ENCODE data around the gene ACTA2.

The ACTA2 gene

DNA sequence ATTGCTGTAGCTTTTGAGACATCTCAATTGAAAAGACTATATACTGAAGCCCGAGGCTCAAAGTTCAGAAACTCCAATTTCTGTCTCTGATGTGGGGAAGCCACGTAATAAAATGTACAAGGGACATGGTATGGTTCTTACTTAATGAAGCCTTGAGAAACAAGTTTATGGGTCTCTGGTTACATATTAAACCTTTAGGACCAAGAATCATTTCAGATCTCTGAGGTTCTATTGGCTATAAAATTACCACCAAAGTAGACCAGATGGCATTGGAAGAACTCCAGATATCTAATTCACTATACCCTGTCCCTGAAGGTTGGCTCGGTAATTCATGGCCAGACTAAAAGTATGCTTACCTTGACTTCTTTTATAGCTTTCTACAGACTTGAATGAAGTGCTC lies 48.9 kb downstream of the ACTA2 start (continued):
- TF ChIP-seq, protein P1, sequence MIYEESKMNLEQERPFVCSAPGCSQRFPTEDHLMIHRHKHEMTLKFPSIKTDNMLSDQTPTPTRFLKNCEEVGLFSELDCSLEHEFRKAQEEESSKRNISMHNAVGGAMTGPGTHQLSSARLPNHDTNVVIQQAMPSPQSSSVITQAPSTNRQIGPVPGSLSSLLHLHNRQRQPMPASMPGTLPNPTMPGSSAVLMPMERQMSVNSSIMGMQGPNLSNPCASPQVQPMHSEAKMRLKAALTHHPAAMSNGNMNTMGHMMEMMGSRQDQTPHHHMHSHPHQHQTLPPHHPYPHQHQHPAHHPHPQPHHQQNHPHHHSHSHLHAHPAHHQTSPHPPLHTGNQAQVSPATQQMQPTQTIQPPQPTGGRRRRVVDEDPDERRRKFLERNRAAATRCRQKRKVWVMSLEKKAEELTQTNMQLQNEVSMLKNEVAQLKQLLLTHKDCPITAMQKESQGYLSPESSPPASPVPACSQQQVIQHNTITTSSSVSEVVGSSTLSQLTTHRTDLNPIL (CRISPR knock-in tag; IDR thresholded peaks at IDR 0.05; ENCODE audit: low read depth), result no peak
- TF ChIP-seq BACH2 (CRISPR knock-in tag; IDR thresholded peaks at IDR 0.05; ENCODE audit: borderline replicate concordance) (no peak), OSR1 (CRISPR knock-in tag; IDR thresholded peaks at IDR 0.05) (no peak)

DNA sequence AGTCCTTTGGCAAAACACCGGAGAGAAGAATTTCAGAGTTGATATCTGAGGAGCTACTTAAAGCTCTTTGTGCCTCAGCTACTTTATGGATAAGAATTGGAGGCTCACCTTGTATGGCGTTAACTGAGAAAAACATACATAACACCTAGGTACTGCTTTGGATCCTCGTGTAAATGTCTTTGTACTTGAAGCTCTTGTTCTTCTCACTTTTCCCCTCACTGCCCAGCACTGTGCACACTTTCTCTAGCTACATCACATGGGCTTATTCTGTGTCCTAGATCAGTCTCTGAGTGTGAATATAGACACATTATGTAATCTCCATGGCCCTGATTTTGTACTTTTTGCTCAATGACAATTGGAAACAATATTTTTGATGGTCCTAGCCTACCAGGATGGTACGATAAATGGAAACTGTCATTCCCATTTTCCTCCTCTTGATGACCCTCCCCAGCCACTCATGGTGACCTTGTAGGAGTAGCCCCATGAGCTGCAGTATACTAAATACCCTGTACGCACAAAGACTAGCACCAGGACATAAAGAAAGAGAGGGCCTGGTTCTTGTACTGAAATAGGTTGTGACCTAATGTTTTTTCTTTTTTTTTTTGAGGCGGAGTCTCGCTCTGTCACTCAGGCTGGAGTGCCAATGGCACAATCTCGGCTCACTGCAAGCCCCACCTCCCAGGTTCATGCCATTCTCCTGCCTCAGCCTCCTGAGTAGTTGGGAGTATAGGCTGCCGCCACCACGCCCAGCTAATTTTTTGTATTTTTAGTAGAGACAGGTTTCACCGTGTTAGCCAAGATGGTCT lies 50.4 kb downstream of the ACTA2 start:
- no peak for ATAC-seq
- TF ChIP-seq, protein P2, sequence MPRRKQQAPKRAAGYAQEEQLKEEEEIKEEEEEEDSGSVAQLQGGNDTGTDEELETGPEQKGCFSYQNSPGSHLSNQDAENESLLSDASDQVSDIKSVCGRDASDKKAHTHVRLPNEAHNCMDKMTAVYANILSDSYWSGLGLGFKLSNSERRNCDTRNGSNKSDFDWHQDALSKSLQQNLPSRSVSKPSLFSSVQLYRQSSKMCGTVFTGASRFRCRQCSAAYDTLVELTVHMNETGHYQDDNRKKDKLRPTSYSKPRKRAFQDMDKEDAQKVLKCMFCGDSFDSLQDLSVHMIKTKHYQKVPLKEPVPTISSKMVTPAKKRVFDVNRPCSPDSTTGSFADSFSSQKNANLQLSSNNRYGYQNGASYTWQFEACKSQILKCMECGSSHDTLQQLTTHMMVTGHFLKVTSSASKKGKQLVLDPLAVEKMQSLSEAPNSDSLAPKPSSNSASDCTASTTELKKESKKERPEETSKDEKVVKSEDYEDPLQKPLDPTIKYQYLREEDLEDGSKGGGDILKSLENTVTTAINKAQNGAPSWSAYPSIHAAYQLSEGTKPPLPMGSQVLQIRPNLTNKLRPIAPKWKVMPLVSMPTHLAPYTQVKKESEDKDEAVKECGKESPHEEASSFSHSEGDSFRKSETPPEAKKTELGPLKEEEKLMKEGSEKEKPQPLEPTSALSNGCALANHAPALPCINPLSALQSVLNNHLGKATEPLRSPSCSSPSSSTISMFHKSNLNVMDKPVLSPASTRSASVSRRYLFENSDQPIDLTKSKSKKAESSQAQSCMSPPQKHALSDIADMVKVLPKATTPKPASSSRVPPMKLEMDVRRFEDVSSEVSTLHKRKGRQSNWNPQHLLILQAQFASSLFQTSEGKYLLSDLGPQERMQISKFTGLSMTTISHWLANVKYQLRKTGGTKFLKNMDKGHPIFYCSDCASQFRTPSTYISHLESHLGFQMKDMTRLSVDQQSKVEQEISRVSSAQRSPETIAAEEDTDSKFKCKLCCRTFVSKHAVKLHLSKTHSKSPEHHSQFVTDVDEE (CRISPR knock-in tag; IDR thresholded peaks at IDR 0.05), result no peak
- TF ChIP-seq ZNF8 (CRISPR knock-in tag; IDR thresholded peaks at IDR 0.05) (no peak), ARNTL (CRISPR knock-in tag; IDR thresholded peaks at IDR 0.05; ENCODE audit: borderline replicate concordance, low read depth) (no peak), ISL1 (CRISPR knock-in tag; IDR thresholded peaks at IDR 0.05) (no peak)

DNA sequence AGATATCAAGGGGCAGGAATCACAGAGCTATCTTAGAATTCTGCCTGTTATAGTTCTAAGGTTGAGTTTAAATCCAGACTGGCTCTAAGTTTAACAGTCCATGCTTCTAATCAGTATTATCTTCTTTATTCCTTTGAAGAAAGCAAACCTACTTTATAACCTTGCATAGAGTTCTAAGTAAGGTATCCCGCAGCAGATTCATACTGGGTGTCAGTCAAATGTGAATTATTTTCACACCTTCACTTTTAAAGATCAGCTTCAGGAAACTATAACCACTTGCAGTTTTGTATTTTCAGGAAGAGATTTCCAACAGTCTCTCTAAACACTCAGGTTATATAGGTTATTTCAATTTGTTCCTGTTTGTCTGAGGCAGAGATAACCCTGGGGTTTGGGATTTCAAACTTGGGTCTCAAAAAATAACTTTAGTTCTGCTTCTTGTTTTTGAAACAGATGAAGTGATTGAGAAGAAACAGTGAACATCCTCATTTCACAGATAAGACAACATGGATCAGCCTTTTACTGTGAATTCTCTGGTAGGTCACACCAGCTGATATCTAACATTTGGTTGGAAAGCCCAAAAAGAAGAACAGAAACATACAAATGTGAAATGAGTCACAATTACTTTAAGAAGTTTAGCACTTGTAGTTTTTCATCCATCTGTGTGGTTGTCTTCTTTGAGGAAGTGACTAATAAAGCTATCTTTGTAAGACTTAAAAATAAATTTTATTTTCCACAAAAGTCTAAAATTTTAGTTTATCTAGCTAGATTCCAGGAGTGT lies 51.2 kb downstream of the ACTA2 start:
- no peak for TF ChIP-seq RARB (CRISPR knock-in tag; IDR thresholded peaks at IDR 0.05)
- TF ChIP-seq GLIS3 (CRISPR knock-in tag; IDR thresholded peaks at IDR 0.05), result no peak
- TF ChIP-seq ZFP30 (CRISPR knock-in tag; IDR thresholded peaks at IDR 0.05), result no peak
- TF ChIP-seq BACH2 (CRISPR knock-in tag; IDR thresholded peaks at IDR 0.05; ENCODE audit: borderline replicate concordance), result no peak
- no peak for TF ChIP-seq ZNF70 (CRISPR knock-in tag; IDR thresholded peaks at IDR 0.05)
- TF ChIP-seq ZC3H10 (CRISPR knock-in tag; IDR thresholded peaks at IDR 0.05), result no peak
- TF ChIP-seq PPARA (CRISPR knock-in tag; IDR thresholded peaks at IDR 0.05; ENCODE audit: borderline replicate concordance), result no peak
- TF ChIP-seq TOX (CRISPR knock-in tag; IDR thresholded peaks at IDR 0.05; ENCODE audit: borderline replicate concordance), result no peak
- TF ChIP-seq TCF4 (CRISPR knock-in tag; IDR thresholded peaks at IDR 0.05; ENCODE audit: borderline replicate concordance), result no peak
- TF ChIP-seq, protein P3, sequence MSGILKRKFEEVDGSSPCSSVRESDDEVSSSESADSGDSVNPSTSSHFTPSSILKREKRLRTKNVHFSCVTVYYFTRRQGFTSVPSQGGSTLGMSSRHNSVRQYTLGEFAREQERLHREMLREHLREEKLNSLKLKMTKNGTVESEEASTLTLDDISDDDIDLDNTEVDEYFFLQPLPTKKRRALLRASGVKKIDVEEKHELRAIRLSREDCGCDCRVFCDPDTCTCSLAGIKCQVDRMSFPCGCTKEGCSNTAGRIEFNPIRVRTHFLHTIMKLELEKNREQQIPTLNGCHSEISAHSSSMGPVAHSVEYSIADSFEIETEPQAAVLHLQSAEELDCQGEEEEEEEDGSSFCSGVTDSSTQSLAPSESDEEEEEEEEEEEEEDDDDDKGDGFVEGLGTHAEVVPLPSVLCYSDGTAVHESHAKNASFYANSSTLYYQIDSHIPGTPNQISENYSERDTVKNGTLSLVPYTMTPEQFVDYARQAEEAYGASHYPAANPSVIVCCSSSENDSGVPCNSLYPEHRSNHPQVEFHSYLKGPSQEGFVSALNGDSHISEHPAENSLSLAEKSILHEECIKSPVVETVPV (CRISPR knock-in tag; IDR thresholded peaks at IDR 0.05), result no peak
- TF ChIP-seq ESRRG (CRISPR knock-in tag; IDR thresholded peaks at IDR 0.05), result no peak
- no peak for TF ChIP-seq ZNF565 (CRISPR knock-in tag; conservative IDR thresholded peaks at IDR 0.05; ENCODE audit: low read depth)
- ATAC-seq, result no peak; the same call in 1 of the 3 replicates

DNA sequence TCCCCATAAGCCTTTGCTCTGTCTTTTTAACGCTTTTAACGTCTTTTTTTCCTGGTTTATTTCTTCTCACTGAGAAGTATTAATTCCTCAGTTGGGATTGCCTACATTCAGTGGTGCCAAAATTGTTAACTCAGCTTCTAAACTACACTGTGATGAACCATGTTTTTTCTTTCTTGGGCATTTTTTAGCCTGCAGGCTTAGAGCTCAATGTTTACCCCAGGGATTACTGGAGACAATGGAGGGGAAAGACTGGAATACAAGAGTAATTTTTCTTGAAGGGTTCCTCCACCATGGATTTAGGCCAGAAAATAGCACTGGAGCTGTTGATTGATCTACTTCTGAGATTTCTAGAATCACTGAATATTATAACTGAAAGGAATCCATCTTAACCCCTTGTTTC lies 52.7 kb downstream of the ACTA2 start:
- no peak for TF ChIP-seq ZC3H10 (CRISPR knock-in tag; IDR thresholded peaks at IDR 0.05)
- TF ChIP-seq ESRRG (CRISPR knock-in tag; IDR thresholded peaks at IDR 0.05), result no peak
- no peak for TF ChIP-seq CSDC2 (CRISPR knock-in tag; IDR thresholded peaks at IDR 0.05)
- TF ChIP-seq TOX (CRISPR knock-in tag; IDR thresholded peaks at IDR 0.05; ENCODE audit: borderline replicate concordance), result no peak
- TF ChIP-seq GLIS3 (CRISPR knock-in tag; IDR thresholded peaks at IDR 0.05), result no peak
- no peak for TF ChIP-seq ZNF70 (CRISPR knock-in tag; IDR thresholded peaks at IDR 0.05)
- no peak for TF ChIP-seq TCF4 (CRISPR knock-in tag; IDR thresholded peaks at IDR 0.05; ENCODE audit: borderline replicate concordance)
- TF ChIP-seq ZFP3 (CRISPR knock-in tag; IDR thresholded peaks at IDR 0.05), result no peak
- TF ChIP-seq SNAI2 (CRISPR knock-in tag; IDR thresholded peaks at IDR 0.05), result no peak
- TF ChIP-seq ARNTL (CRISPR knock-in tag; IDR thresholded peaks at IDR 0.05; ENCODE audit: borderline replicate concordance, low read depth), result no peak
- TF ChIP-seq ISL1 (CRISPR knock-in tag; IDR thresholded peaks at IDR 0.05), result no peak
- TF ChIP-seq, protein P1 (CRISPR knock-in tag; IDR thresholded peaks at IDR 0.05; ENCODE audit: low read depth), result no peak
- no peak for ATAC-seq

Data from SK-N-SH treated with all-trans-retinoic acid at 6 μM for 48 hours (cell line).